NCI-H2029 (cell line): ENCODE results near the gene MYG1.
"Not testable (repeated sequence)": the region's sequence is repeated elsewhere in the genome, so short reads cannot be mapped to it uniquely, and the experiment has no call there.

Source experiments
- DNase-seq: peaks from one replicate; lab custom pipeline; 2025; lab: John Stamatoyannopoulos, UW

MYG1 gene

GRCh38 chr12:53287741-53288216 is 11.7 kb upstream of the MYG1 start:
- DNase-seq = peak; percentile 17

GRCh38 chr12:53288322-53288721 is 11.2 kb upstream of the MYG1 start:
- DNase-seq = no peak

GRCh38 chr12:53289891-53290290 is 9.6 kb upstream of the MYG1 start:
- DNase-seq = no peak

- DNase-seq = no peak
These were observed 8.8 kb upstream of the MYG1 start for GRCh38 chr12:53290661-53291060.

GRCh38 chr12:53292426-53292825 is 7.1 kb upstream of the MYG1 start:
- peak; percentile 95 for DNase-seq

- DNase-seq = peak; percentile 84
These were observed 4.2 kb upstream of the MYG1 start, which contains the start of gene PFDN5 for GRCh38 chr12:53295070-53295890. Gene PFDN5, plus strand, starts transcription at chr12:53295542. Its CDS starts 26 bp downstream, at chr12:53295568.

GRCh38 chr12:53295891-53296219 is 3.6 kb upstream of the MYG1 start:
- no peak for DNase-seq

- not testable (repeated sequence) for DNase-seq
These were observed 2.4 kb upstream of the MYG1 start for GRCh38 chr12:53297106-53297505.

GRCh38 chr12:53298164-53298563 is 1.3 kb upstream of the MYG1 start:
- DNase-seq = no peak

- DNase-seq = no peak
These were observed 418 bp upstream of the MYG1 start for GRCh38 chr12:53299101-53299453.

GRCh38 chr12:53300187-53300586 is 692 bp downstream of the MYG1 start:
- no peak for DNase-seq

GRCh38 chr12:53302903-53303302 is 3.4 kb downstream of the MYG1 start:
- DNase-seq = no peak

- DNase-seq = no peak
These were observed 7.3 kb downstream of the MYG1 start for GRCh38 chr12:53306826-53307225.

GRCh38 chr12:53308276-53308675 is 8.8 kb downstream of the MYG1 start:
- DNase-seq = no peak

GRCh38 chr12:53313996-53314395 is 14.5 kb downstream of the MYG1 start:
- DNase-seq = no peak

GRCh38 chr12:53320352-53321195 is 21.1 kb downstream of the MYG1 start:
- DNase-seq = no peak

- DNase-seq = no peak
These were observed 24.8 kb downstream of the MYG1 start for GRCh38 chr12:53324113-53324778.

- DNase-seq = peak; percentile 70
These were observed 25.4 kb downstream of the MYG1 start for GRCh38 chr12:53324779-53325510.

GRCh38 chr12:53325511-53326061 is 26.1 kb downstream of the MYG1 start:
- no peak for DNase-seq

- no peak for DNase-seq
These were observed 27.1 kb downstream of the MYG1 start for GRCh38 chr12:53326460-53327185.
